IPS-18c (cell line): Measurements from ENCODE around the gene PGAP3.
"Not testable (repeated sequence)": the region's sequence is repeated elsewhere in the genome, so short reads cannot be mapped to it uniquely, and the experiment has no call there.

Experiments used
- H3K4me3 ChIP-seq: 2 replicates; pipeline ENCODE4 v1.7.0; 2013; ENCODE audit warnings: low read depth, mild to moderate bottlenecking, low read length, moderate library complexity; ENCODE audit not compliant: insufficient read depth
- H3K9me3 ChIP-seq: one replicate; pipeline ENCODE4 v1.6.1; 2013; ENCODE audit warnings: mild to moderate bottlenecking, low read length, moderate library complexity; ENCODE audit not compliant: control insufficient read depth, insufficient read depth

The PGAP3 gene, protein sequence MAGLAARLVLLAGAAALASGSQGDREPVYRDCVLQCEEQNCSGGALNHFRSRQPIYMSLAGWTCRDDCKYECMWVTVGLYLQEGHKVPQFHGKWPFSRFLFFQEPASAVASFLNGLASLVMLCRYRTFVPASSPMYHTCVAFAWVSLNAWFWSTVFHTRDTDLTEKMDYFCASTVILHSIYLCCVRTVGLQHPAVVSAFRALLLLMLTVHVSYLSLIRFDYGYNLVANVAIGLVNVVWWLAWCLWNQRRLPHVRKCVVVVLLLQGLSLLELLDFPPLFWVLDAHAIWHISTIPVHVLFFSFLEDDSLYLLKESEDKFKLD

DNA sequence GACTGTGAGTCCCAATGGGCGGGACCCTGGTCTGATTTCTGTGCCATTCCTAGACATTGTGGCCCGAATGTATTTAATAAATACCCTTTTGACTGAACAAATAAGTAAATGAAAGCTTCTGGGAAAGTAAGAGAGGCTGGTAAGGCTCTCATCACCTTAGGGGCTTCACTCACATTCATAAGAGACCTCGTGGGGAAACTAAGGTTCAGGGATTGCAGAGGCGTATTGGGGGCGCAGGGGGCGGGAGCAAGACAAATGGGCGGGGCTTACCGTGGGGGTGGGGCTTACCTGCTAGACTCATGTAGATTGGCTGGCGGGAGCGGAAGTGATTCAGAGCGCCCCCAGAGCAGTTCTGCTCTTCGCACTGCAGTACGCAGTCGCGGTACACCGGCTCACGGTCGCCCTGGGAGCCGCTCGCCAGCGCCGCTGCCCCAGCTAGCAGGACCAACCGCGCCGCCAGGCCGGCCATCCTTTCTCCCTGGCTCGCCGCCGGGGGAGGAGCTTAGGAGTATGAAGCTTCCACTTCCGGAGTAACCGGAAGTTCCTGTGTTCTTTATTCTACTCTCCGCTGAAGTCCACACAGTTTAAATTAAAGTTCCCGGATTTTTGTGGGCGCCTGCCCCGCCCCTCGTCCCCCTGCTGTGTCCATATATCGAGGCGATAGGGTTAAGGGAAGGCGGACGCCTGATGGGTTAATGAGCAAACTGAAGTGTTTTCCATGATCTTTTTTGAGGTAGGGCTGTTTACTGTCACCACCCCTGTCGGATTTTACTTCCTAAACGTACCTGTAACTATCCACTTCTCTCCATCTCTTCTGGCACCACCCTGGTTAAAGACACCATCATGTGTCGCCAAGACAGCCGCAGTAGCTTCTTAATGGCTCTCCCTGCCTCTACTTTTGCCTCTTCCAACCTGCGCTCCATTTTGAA is at the start of gene PGAP3:
TSS of gene PGAP3 (minus strand) at position 512 of the 929 bp plus-strand sequence. CDS start at position 469, 43 bp downstream.
- H3K9me3 ChIP-seq: no peaks in the 10 kb centered on the region
- peak within 1 kb of the TSS; percentile 95 for H3K4me3 ChIP-seq

DNA sequence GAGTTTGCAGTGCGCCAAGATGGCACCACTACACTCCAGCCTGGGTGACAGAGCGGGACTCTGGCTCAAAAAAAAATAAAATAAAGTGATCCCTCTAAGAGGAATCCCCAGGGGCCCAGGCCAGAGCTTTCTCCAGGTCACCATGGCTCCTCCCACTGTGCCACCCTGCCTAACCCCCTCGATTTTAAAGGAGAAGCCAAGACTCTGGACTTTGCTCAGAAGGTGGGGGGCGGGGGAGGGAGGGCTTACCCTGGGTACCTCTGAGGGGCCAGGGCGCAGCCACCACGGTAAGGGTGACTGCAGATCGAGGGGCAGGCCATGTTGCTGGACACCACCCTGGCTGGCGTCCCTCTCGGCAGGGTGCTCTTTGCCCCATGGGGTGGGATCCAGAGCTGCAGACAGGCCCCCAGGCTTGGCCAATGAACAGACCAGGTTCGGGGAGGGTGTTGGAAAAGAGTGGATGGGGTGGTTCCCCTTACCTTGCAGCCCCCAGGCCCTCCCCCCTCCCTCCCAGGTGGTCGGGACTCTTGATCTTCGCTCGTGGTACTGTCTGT is 49.4 kb upstream of the PGAP3 start:
- Histone ChIP-seq H3K4me3 (peak overlapping the region; percentile 60), H3K9me3 (no peaks in the 10 kb centered on the region)

DNA sequence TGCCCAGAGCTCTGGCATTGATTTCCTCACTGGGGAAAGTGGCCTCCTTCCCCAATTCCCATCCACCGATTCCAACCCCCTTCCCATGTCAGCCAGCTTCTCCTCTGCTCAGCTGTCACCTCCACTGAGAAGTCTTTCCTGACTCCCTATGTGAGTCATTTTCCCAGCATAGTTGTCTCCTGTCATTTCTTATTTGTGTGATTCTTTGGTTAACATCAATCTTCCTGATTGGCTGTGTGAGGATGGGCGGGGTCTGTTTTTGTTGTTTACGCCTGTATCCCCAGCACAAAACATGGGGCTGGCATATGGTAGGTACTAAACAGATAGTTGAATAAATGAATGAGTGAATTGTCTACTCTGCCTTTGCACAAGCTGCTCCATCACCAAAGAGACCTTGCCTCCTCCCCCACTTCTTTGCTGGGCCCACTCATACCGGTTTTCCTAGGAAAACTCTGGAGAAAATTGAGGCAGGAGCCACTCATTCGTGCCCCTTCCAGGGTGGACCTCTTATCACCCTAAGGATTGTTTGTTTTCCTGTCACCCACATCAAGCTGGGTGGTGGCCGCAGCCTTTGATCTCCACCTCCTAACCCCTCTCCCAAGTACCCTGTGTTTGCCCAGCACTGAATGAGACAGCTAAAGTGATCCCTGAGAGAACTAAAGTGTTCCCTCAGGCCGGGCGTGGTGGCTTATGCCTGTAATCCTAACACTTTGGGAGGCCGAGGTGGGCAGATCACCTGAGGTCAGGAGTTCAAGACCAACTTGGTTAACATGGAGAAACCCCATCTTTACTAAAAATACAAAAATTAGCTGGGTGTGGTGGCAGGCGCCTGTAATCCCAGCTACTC is 48.7 kb upstream of the PGAP3 start:
- Histone ChIP-seq H3K4me3 (no peak overlapping the region), H3K9me3 (no peaks in the 10 kb centered on the region)

DNA sequence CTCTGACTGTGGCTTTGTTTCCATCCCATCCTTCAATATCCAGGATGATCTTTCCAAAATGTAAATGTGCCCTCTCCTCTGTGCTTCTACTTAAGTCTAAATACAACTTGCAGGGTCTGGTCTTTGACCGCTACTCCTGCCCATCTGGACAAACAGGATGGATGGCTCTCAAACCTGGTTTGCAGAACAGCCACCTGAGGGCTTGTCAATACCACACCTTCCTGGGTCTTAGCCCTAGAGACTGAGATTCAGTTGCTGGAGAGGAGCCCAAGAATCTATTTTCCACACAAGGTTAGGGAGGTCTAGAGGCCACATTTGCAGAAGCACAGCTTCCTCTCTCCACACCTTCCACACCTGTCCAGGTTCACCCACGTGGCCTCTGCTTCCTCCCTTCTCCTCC is 48.0 kb upstream of the PGAP3 start:
- no peaks in the 10 kb centered on the region for H3K9me3 ChIP-seq
- H3K4me3 ChIP-seq: no peak overlapping the region

DNA sequence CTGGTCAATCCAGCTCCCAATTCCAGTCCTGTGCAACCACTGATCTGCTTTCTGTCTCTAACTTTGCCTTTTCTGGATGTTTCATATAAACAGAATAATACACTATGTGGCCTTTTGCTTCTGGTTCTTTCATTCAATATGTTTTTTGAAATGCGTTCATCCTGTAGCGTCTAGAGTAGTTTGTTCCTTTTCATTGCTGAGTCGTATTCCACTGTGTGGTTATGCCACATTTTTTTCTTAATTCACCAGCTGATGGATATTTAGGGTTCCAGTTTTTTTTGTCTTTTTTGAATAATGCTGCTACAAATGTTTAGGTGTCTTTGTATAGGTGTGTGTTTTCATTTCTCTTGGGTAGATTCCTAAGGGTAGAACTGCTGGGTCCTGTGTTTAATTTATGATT is 44.7 kb upstream of the PGAP3 start:
- peaks cover 2% of the 10 kb centered on the region for H3K9me3 ChIP-seq

DNA sequence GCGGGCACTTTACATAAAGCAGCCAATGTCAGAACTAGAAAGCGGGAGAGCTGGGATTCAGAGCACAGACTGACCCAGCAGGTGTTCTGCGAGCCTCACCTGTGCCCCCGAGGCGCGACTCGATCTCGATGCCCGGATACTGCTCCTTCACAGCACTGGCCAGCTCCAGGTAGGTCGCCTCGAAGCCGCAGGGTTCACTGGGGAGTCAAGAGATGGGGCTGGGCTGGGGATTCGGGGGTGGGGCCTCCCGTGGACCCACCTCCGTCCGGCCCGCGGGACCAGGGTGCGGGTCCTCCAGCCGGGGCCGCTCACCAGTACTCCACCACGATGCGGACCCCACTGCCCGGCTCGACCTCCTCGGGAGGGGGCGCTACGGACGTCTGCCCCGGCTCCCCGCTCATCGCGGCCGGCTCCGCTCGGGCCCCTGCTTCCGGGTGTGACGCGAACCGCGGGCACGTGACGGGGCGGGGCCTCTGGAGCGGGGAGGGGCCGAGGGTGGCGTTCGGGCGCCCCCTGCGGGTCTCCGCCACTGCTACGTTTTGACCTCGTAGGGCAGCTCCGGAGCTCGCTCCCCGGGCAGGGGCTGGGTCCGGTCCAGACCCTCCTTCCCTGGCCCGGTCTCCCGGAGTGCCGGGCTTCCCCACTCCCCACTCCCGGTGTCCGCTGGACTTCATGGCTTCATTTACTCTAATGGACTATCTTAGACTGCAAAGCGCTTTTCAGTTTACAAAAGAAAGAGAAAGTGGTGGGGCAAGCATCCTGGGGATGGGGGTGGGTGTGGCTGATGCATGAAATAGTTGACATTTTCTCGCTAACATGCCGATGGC is 42.5 kb upstream of the PGAP3 start, which contains the start of gene MIEN1:
TSS of gene MIEN1 (minus strand) at position 438 of the 827 bp plus-strand sequence. CDS start at position 401, 37 bp downstream.
- H3K9me3 ChIP-seq: peaks cover 2% of the 10 kb centered on the region
- H3K4me3 ChIP-seq: peak within 1 kb of the TSS; percentile 84

More for the DNA sequence above, 44.7 kb upstream of the PGAP3 start:
- H3K4me3 ChIP-seq: no peak overlapping the region

DNA sequence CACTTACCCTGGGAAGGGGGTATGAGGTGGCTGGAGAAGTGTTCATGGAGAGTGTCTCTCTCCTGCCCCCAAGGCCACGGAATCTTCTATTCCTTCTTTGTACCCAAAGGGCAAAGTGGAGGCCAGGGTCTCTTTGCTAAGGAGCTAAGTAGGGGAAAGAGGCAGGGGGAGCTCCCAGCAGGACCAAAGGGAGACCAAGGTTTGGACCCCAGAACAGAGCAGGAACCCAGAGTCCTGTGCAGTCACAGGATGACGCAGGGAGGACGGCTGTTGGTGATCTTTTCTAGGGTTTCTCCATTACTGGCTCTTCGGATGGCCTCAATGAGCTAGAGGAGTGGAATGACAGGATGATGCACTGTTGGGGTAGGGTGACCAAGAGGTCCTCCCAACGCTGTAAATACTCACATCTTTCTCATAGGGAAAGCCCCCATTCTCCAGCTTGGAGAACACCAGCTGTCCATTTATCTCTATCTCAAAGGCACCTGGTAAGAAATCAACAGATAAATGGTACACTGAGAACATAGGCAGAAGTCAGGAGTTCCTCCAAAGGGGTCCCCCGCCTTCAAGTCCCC is 41.5 kb upstream of the PGAP3 start:
- Histone ChIP-seq H3K9me3 (peaks cover 2% of the 10 kb centered on the region), H3K4me3 (peak overlapping the region; percentile 84)

DNA sequence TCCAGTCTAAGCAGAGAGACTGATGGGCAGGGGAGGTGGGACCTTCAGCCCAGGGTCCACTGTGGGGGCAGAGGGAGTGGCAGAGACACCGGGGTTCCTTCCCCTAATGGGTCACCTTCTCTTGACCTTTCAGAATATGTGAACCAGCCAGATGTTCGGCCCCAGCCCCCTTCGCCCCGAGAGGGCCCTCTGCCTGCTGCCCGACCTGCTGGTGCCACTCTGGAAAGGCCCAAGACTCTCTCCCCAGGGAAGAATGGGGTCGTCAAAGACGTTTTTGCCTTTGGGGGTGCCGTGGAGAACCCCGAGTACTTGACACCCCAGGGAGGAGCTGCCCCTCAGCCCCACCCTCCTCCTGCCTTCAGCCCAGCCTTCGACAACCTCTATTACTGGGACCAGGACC is 39.7 kb upstream of the PGAP3 start:
- no peak overlapping the region for H3K4me3 ChIP-seq
- peaks cover 2% of the 10 kb centered on the region for H3K9me3 ChIP-seq

DNA sequence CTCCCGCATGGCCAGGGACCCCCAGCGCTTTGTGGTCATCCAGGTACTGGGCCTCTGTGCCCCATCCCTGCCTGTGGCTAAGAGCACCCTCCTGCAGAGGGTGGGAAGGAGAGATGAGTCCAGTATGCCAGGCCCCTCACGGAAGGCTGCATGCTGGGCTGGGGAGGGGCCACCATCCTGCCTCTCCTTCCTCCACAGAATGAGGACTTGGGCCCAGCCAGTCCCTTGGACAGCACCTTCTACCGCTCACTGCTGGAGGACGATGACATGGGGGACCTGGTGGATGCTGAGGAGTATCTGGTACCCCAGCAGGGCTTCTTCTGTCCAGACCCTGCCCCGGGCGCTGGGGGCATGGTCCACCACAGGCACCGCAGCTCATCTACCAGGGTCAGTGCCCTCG is 38.8 kb upstream of the PGAP3 start:
- no peak overlapping the region for H3K4me3 ChIP-seq
- peaks cover 2% of the 10 kb centered on the region for H3K9me3 ChIP-seq

DNA sequence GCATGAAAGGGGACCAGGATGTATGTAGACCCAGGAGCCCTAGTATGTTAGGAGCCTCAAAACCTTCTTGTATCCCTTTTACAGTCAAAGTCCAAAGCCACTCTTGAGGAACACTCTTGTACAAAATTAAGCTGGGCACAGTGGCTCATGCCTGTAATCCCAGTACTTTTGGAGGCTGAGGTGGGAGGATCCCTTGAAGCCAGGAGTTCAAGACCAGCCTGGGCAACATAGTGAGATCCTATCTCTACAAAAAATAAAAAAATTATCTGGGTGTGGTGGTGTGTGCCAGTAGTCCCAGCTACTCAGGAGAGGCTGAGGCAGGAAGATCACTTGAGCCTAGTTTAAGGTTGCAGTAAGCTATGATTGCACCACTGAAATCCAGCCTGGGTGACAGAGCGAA is 38.1 kb upstream of the PGAP3 start:
- H3K9me3 ChIP-seq, H3K4me3 ChIP-seq: not testable (repeated sequence)

DNA sequence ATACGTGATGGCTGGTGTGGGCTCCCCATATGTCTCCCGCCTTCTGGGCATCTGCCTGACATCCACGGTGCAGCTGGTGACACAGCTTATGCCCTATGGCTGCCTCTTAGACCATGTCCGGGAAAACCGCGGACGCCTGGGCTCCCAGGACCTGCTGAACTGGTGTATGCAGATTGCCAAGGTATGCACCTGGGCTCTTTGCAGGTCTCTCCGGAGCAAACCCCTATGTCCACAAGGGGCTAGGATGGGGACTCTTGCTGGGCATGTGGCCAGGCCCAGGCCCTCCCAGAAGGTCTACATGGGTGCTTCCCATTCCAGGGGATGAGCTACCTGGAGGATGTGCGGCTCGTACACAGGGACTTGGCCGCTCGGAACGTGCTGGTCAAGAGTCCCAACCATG is 36.9 kb upstream of the PGAP3 start:
- Histone ChIP-seq H3K4me3 (no peak overlapping the region), H3K9me3 (peaks cover 2% of the 10 kb centered on the region)

DNA sequence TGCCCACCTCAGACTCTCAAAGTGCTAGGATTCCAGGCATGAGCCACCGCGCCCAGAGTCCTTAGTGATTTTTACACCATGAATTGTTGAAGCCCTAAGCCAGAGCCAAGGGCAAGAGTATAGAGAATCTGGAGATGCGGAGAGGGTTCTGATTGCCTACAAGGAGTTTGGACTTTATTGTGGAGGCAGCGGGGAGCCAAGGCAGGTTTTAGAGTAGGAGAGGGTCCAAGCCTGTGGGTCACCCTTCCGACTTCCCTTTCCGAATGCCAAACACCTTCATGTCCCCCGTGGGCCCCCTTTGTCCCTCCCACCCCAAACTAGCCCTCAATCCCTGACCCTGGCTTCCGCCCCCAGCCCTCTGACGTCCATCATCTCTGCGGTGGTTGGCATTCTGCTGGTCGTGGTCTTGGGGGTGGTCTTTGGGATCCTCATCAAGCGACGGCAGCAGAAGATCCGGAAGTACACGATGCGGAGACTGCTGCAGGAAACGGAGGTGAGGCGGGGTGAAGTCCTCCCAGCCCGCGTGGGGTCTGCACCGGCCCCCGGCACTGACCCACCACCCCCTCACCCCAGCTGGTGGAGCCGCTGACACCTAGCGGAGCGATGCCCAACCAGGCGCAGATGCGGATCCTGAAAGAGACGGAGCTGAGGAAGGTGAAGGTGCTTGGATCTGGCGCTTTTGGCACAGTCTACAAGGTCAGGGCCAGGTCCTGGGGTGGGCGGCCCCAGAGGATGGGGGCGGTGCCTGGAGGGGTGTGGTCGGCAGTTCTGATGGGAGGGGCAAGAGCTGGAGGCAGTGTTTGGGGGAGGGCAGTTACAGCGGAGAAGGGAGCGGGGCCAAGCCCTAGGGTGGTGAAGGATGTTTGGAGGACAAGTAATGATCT is 35.4 kb upstream of the PGAP3 start:
- H3K4me3 ChIP-seq: no peak overlapping the region; the same call in 1 of the 2 replicates
- peaks cover 2% of the 10 kb centered on the region for H3K9me3 ChIP-seq

DNA sequence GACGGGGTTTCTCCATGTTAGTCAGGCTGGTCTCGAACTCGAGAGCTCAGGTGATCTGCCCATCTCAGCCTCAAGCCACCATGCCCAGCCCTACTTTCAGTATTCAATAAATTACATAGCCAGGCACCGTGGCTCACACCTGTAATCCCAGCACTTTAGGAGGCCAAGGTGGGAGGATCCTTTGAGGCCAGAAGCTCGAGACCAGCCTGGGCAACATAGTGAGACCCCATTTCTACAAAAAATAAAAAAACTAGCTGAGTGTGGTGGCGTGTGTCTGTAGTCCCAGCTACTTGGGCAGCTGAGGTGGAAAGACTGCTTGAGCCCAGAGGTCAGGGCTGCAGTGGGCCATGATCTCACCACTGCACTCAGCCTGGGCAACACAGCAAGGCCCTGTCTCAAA is 34.2 kb upstream of the PGAP3 start:
- Histone ChIP-seq H3K4me3 (no peak overlapping the region), H3K9me3 (no peaks in the 10 kb centered on the region)

DNA sequence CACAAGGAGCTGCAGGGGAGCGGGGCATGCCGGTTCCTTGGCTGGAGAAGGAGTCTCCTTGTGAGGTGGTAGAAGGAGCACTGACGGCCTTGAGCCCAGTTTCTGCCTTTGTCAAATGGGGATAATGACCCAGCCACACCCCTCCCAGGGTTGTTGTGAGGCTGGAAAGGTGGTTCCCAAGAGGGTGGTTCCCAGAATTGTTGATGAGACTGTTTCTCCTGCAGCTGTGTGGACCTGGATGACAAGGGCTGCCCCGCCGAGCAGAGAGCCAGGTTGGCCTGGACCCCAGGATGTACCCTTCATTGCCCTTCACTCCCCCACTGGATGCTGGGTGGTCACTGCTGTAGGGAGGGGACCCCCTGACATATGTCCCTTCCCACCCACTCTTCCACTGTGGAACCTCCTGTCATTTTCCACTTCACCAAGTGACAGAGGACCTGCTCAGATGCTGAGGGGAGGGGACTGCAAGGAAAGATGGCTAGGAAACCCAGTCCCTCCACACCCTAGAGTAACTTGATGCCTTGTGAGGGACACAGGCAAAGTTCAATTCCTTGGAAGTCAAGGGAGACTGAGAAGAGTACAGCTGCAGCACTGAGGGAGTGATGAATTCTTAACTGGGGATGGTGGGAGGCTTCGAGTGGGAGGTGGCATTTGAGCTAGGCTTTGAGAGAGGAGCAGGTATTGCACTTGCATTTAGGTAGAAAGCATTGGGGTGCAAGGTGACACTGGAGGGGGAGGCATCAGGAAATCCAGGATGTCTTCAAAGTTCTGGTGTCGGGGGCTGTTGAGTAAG is 31.9 kb upstream of the PGAP3 start:
- no peak overlapping the region for H3K4me3 ChIP-seq
- no peaks in the 10 kb centered on the region for H3K9me3 ChIP-seq
